Upper lobe of left lung (tissue), 4 donors: Measurements from ENCODE around the gene IL2.

Experiments used
- POLR2A ChIP-seq, 4 donors: fragments of 450-650 bp; IDR thresholded peaks; one replicate each; pipeline ENCODE4 v1.5.1; 2016 to 2017; ENCODE audit warnings: antibody characterized with exemption in 4 of 4, mild to moderate bottlenecking in 2 of 4
- POLR2AphosphoS5 ChIP-seq, 2 donors: sonication (generic); formaldehyde crosslinking; IDR thresholded peaks; one replicate each; pipeline ENCODE4 v1.5.1; 2017; ENCODE audit warnings: antibody characterized with exemption in 2 of 2
- TF ChIP-seq, protein P1 (sequence below), 6 experiments: fragments of 450-650 bp in 4 of 6; fragments of 200-600 bp in 2 of 6; sonication (generic) in 2 of 6; IDR thresholded peaks; one replicate each; pipeline ENCODE4 v1.5.1; 2016 to 2019; ENCODE audit warnings: antibody characterized with exemption in 6 of 6

DNA sequence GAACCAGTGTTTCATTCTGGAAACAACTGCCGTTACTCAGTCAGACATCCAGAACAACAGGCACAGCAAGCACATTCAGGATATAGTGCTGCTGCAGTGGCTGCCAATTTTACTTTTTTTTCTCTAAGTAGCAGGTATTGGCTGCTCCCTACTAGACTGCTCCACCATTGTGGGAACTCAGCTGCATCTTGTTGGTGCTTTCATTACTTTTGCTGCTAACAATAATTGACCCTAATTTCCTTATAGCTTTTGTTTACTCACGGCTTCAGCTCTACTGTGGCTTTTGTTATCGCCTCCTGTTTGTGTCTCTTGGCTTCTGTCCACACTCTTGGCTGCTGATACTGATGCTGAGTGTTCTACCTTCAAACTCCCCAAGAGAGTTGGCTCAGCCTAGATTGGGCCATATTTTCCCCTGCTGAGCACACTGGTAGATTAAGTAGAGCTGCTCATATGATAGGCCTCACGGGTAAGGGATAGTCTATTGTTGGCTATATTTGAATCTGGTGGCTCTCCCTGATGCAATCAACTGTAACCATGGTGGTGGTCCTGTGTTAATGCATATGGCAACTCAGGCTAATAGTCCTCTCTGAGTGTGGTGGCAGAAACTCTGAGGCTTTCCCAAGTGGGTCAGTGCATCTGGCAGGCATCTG lies 44.5 kb upstream of the IL2 start:
- TF ChIP-seq POLR2A (IDR thresholded peaks at IDR 0.05) (no peak), POLR2AphosphoS5 (IDR thresholded peaks at IDR 0.05) (no peak)
- TF ChIP-seq, protein P1, sequence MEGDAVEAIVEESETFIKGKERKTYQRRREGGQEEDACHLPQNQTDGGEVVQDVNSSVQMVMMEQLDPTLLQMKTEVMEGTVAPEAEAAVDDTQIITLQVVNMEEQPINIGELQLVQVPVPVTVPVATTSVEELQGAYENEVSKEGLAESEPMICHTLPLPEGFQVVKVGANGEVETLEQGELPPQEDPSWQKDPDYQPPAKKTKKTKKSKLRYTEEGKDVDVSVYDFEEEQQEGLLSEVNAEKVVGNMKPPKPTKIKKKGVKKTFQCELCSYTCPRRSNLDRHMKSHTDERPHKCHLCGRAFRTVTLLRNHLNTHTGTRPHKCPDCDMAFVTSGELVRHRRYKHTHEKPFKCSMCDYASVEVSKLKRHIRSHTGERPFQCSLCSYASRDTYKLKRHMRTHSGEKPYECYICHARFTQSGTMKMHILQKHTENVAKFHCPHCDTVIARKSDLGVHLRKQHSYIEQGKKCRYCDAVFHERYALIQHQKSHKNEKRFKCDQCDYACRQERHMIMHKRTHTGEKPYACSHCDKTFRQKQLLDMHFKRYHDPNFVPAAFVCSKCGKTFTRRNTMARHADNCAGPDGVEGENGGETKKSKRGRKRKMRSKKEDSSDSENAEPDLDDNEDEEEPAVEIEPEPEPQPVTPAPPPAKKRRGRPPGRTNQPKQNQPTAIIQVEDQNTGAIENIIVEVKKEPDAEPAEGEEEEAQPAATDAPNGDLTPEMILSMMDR (IDR thresholded peaks at IDR 0.05) = no peak
